Chondrocyte (in vitro differentiated cells): ENCODE measurements around the gene THSD4. TPM values are rescaled to one million over a fixed set of nuclear protein-coding genes. Genes with fewer than 3 reads are reported as not detected.
"Not testable (repeated sequence)": the region's sequence is repeated elsewhere in the genome, so short reads cannot be mapped to it uniquely, and the experiment has no call there.

Source experiments
- DNase-seq: peaks from one replicate; pipeline ENCODE4 v3.0.0; 2021; ENCODE audit warnings: mixed read lengths, low spot score
- H3K27ac Mint-ChIP-seq: one replicate; pipeline ENCODE4 v1.8.0; 2021; ENCODE audit warnings: mild to moderate bottlenecking, moderate library complexity, mixed read lengths; ENCODE audit not compliant: unreplicated experiment
- H3K27me3 Mint-ChIP-seq: 2 replicates; pipeline ENCODE4 v1.8.0; 2021; ENCODE audit warnings: low read depth, mixed read lengths
- H3K36me3 Mint-ChIP-seq: 2 replicates; pipeline ENCODE4 v1.8.0; 2021; ENCODE audit warnings: low read depth, mixed read lengths
- H3K4me1 Mint-ChIP-seq: 2 replicates; pipeline ENCODE4 v1.8.0; 2021; ENCODE audit warnings: low read depth, mild to moderate bottlenecking, mixed read lengths
- H3K4me3 Mint-ChIP-seq: one replicate; pipeline ENCODE4 v1.8.0; 2021; ENCODE audit warnings: mild to moderate bottlenecking, moderate library complexity, mixed read lengths; ENCODE audit not compliant: unreplicated experiment
- H3K9me3 Mint-ChIP-seq: 2 replicates; pipeline ENCODE4 v1.8.0; 2021; ENCODE audit warnings: low read depth, mixed read lengths
- total RNA-seq: library from RNA; stranded (reverse); gene quantifications from 3 replicates; pipeline ENCODE4 v1.2.1, GENCODE V29; 2021
- TF ChIP-seq, protein P1 (sequence below): fragments of 200-600 bp; sonication (generic); IDR thresholded peaks from 2 replicates; pipeline ENCODE4 v1.5.0; 2021; ENCODE audit warnings: antibody characterized with exemption, mild to moderate bottlenecking, moderate library complexity

THSD4 gene
- total RNA-seq, 1 donor from 2014 or later: 3.4 TPM

DNA sequence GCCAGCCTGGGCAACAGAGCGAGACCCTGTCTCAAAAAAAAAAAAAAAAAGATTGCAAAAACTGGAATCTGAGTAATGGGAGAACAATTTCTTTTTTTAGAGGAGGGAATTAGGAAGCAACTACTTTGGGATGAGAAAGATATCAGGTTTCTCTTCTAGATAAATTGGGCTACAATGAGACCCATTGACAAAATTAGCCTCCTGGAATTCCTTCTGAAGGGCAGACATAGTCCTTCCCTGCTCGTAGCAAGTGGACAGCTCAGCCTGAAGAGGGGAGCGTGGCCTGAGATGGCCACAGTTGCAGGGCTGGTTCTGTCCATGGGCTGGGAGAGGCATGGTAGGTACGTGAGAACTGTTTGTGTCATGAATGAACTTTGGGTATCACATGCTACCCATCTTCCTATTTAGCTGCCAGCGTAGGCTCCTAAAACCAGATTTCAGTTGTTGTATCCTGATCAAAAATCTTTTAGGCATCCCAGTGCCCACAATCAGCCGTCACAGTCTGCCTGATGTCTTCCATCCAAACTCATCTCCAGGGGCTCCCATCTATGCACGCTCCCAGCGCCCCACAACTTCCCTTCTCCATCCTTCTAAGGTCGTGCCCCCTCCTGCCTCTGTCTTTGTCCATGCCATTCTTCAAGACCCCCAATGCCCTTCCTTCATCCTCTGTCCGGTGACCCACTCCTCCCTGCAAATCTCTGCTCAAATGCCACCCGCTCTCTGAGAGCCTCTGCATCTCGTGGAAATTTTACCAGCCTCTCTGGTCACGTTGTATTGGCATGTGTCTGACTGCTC is 603.0 kb downstream of the THSD4 start:
- TF ChIP-seq, protein P1, sequence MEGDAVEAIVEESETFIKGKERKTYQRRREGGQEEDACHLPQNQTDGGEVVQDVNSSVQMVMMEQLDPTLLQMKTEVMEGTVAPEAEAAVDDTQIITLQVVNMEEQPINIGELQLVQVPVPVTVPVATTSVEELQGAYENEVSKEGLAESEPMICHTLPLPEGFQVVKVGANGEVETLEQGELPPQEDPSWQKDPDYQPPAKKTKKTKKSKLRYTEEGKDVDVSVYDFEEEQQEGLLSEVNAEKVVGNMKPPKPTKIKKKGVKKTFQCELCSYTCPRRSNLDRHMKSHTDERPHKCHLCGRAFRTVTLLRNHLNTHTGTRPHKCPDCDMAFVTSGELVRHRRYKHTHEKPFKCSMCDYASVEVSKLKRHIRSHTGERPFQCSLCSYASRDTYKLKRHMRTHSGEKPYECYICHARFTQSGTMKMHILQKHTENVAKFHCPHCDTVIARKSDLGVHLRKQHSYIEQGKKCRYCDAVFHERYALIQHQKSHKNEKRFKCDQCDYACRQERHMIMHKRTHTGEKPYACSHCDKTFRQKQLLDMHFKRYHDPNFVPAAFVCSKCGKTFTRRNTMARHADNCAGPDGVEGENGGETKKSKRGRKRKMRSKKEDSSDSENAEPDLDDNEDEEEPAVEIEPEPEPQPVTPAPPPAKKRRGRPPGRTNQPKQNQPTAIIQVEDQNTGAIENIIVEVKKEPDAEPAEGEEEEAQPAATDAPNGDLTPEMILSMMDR: no peak
- no peaks in the 10 kb centered on the region for H3K9me3 Mint-ChIP-seq
- no peak overlapping the region for H3K27ac Mint-ChIP-seq
- no peak for DNase-seq
- H3K27me3 Mint-ChIP-seq: no peaks in the 10 kb centered on the region
- peaks cover 5% of the 10 kb centered on the region for H3K4me1 Mint-ChIP-seq
- no peaks in the 10 kb centered on the region for H3K36me3 Mint-ChIP-seq
- no peak overlapping the region for H3K4me3 Mint-ChIP-seq

DNA sequence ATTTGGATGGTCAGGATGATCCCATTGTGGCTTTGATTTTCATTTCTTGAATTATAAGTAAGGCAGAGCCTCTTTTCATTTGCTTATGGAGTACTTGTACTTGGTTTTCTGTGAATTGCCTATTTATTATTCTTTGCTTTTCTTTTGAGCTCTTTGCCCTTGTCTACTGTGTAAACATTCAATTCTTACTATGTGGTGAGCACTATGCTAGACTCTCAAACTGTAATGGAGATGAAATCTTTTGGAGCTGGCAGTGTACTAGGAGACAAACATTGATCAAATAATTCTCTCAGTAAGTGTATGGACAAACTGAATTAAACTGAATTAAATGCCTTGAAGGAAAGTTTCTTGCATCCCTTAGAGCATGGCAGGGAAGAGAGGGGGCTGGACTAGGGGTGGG is 608.1 kb downstream of the THSD4 start:
- TF ChIP-seq, protein P1: no peak
- Mint-ChIP-seq H3K27me3 (no peaks in the 10 kb centered on the region), H3K9me3 (no peaks in the 10 kb centered on the region), H3K36me3 (no peaks in the 10 kb centered on the region), H3K4me1 (peaks cover 22% of the 10 kb centered on the region), H3K4me3 (no peak overlapping the region), H3K27ac (no peak overlapping the region)
- no peak for DNase-seq

DNA sequence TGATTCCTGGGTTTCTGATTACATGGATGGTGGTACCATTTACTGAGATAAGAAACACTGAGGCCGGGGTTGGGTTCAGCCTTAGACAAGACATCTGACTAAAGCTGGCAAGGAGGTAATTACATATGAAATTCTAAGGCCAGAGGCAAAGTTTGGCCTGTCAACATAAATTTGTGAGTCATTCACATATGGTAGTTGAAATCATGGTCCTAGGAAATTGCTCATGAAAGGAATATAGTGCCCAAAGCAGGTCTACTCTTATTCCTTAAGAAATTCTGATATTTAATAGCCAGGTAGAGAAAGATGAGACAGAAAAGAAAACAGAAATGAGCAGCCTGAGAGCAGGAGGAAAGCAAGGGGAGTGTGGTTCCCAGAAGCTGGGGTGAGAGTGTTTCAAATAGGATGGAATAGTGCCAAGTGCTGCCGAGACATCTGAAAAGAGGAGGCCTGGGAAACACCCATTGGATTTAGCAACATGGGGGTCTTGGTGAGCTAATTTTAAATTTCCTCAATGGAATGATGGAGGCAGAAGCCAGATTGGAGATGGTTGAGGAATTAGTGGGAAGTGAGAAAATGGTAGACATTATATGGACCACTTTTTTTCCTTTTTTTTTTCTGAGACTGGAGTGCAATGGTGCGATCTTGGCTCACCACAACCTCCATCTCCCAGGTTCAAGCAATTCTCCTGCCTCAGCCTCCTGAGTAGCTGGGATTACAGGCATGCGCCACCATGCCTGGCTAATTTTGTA is 610.1 kb downstream of the THSD4 start:
- DNase-seq, H3K9me3 Mint-ChIP-seq, H3K27ac Mint-ChIP-seq, H3K36me3 Mint-ChIP-seq, H3K4me3 Mint-ChIP-seq, H3K27me3 Mint-ChIP-seq: not testable (repeated sequence)
- H3K4me1 Mint-ChIP-seq: peaks cover 35% of the 10 kb centered on the region

DNA sequence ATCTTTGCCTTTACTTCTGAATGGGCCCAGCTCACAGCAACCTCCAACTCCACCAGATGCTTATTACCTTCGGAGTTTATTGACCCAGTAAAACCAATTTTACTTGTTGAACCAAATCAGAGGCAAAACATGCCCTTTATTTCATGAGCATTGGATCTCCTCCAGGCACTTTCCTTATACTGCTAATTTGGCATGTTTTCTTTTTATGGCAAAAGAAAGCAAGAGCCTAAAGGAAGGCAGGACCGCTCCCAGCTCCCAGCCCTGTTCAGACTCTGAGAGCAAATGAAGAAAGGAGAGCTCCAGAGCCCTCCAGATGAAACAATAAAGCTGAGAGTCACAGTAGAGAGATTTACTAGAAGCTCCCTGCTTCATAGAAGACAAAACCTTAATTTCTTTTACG is 613.6 kb downstream of the THSD4 start:
- TF ChIP-seq, protein P1: no peak
- Mint-ChIP-seq H3K27me3 (no peaks in the 10 kb centered on the region), H3K4me3 (no peak overlapping the region), H3K4me1 (peaks cover 33% of the 10 kb centered on the region), H3K9me3 (no peaks in the 10 kb centered on the region), H3K36me3 (no peaks in the 10 kb centered on the region), H3K27ac (no peak overlapping the region)
- no peak for DNase-seq

DNA sequence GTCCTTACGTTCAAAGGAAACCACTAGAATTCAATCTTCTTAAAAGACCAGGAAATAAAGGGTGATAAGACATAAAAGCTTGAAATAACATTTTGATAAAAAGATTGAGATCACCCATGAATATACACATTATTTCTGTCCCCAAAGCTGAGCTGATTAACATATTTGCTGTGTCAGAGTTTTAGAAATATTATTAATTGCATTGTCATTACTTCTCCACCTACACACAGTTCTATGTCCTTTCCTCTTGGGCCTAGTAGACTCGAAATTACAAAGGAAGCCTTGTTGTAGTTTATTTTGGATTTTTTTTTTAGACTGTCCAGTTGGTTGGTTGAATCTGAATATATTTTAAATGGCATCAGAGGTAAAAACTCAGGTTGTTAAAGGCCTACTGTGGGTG is 614.0 kb downstream of the THSD4 start:
- Mint-ChIP-seq H3K27ac (no peak overlapping the region), H3K4me1 (peaks cover 33% of the 10 kb centered on the region), H3K36me3 (no peaks in the 10 kb centered on the region), H3K9me3 (no peaks in the 10 kb centered on the region), H3K4me3 (no peak overlapping the region), H3K27me3 (no peaks in the 10 kb centered on the region)
- TF ChIP-seq, protein P1: no peak
- DNase-seq: no peak
